ENCODE data around the gene CACNA1E.

- TF ChIP-seq CBFB (CRISPR knock-in tag; IDR thresholded peaks at IDR 0.05) (no peak), ZUFSP (CRISPR knock-in tag; IDR thresholded peaks at IDR 0.05; ENCODE audit: borderline replicate concordance) (no peak), DMAP1 (CRISPR knock-in tag; IDR thresholded peaks at IDR 0.05) (no peak)
Measured at GRCh38 chr1:181675091-181675917, 192.0 kb downstream of the CACNA1E start.

Data from HepG2 (cell line).